ENCODE data around the gene REEP6.

REEP6 gene

GRCh38 chr19:1491114-1491848 lies at the start of gene REEP6:
Gene REEP6, plus strand, starts transcription at chr19:1491181. Its CDS starts 89 bp downstream, at chr19:1491270.
- DNase-seq, result no peak
- in situ Hi-C loops (cut with HindIII; ENCODE audit: low pct_ligation_motif_present, low pct_unique_long_range_greater_than_20kb, low sequenced_read_pairs), result no loop called here

- in situ Hi-C loops (cut with HindIII; ENCODE audit: low pct_ligation_motif_present, low pct_unique_long_range_greater_than_20kb, low sequenced_read_pairs), result no loop called here
- DNase-seq, result no peak
These were observed 49.1 kb upstream of the REEP6 start for GRCh38 chr19:1441677-1442438.

GRCh38 chr19:1445185-1445931 lies 45.6 kb upstream of the REEP6 start:
- in situ Hi-C loops (cut with HindIII; ENCODE audit: low pct_ligation_motif_present, low pct_unique_long_range_greater_than_20kb, low sequenced_read_pairs), result no loop called here
- DNase-seq, result peak; percentile 67

- peak; percentile 51 for DNase-seq
These were observed 44.9 kb upstream of the REEP6 start for GRCh38 chr19:1445932-1446712.

GRCh38 chr19:1446713-1447481 lies 44.1 kb upstream of the REEP6 start:
- no peak for DNase-seq
- in situ Hi-C loops (cut with HindIII; ENCODE audit: low pct_ligation_motif_present, low pct_unique_long_range_greater_than_20kb, low sequenced_read_pairs), result no loop called here

More at GRCh38 chr19:1445932-1446712, 44.9 kb upstream of the REEP6 start:
- in situ Hi-C loops (cut with HindIII; ENCODE audit: low pct_ligation_motif_present, low pct_unique_long_range_greater_than_20kb, low sequenced_read_pairs), result no loop called here

GRCh38 chr19:1447504-1447903 lies 43.5 kb upstream of the REEP6 start:
- in situ Hi-C loops (cut with HindIII; ENCODE audit: low pct_ligation_motif_present, low pct_unique_long_range_greater_than_20kb, low sequenced_read_pairs), result no loop called here
- no peak for DNase-seq

- DNase-seq, result no peak
- in situ Hi-C loops (cut with HindIII; ENCODE audit: low pct_ligation_motif_present, low pct_unique_long_range_greater_than_20kb, low sequenced_read_pairs), result no loop called here
These were observed 43.0 kb upstream of the REEP6 start for GRCh38 chr19:1447944-1448343.

- peak; percentile 22 for DNase-seq
- in situ Hi-C loops (cut with HindIII; ENCODE audit: low pct_ligation_motif_present, low pct_unique_long_range_greater_than_20kb, low sequenced_read_pairs), result no loop called here
These were observed 41.2 kb upstream of the REEP6 start, which contains the start of gene APC2 for GRCh38 chr19:1449467-1450442. Gene APC2, plus strand, starts transcription at chr19:1450121. Its CDS starts 2,881 bp downstream, at chr19:1453002.

- in situ Hi-C loops (cut with HindIII; ENCODE audit: low pct_ligation_motif_present, low pct_unique_long_range_greater_than_20kb, low sequenced_read_pairs), result no loop called here
- no peak for DNase-seq
These were observed 39.9 kb upstream of the REEP6 start for GRCh38 chr19:1450735-1451731.

GRCh38 chr19:1451916-1452801 lies 38.8 kb upstream of the REEP6 start:
- DNase-seq, result no peak
- in situ Hi-C loops (cut with HindIII; ENCODE audit: low pct_ligation_motif_present, low pct_unique_long_range_greater_than_20kb, low sequenced_read_pairs), result no loop called here

GRCh38 chr19:1452802-1453524 lies 38.0 kb upstream of the REEP6 start:
- in situ Hi-C loops (cut with HindIII; ENCODE audit: low pct_ligation_motif_present, low pct_unique_long_range_greater_than_20kb, low sequenced_read_pairs), result no loop called here
- no peak for DNase-seq

GRCh38 chr19:1453525-1454364 lies 37.2 kb upstream of the REEP6 start:
- in situ Hi-C loops (cut with HindIII; ENCODE audit: low pct_ligation_motif_present, low pct_unique_long_range_greater_than_20kb, low sequenced_read_pairs), result no loop called here
- DNase-seq, result no peak

- no peak for DNase-seq
- in situ Hi-C loops (cut with HindIII; ENCODE audit: low pct_ligation_motif_present, low pct_unique_long_range_greater_than_20kb, low sequenced_read_pairs), result no loop called here
These were observed 36.0 kb upstream of the REEP6 start for GRCh38 chr19:1455002-1455335.

All from ACHN (cell line).